ENCODE measurements around the gene SNX13.

The SNX13 gene

GRCh38 chr7:17940302-17940883, at the start of gene SNX13:
Gene SNX13 (minus strand): TSS chr7:17940494. CDS start chr7:17940295, 199 bp downstream.
- peak; percentile 83 to 85 for DNase-seq

DNA sequence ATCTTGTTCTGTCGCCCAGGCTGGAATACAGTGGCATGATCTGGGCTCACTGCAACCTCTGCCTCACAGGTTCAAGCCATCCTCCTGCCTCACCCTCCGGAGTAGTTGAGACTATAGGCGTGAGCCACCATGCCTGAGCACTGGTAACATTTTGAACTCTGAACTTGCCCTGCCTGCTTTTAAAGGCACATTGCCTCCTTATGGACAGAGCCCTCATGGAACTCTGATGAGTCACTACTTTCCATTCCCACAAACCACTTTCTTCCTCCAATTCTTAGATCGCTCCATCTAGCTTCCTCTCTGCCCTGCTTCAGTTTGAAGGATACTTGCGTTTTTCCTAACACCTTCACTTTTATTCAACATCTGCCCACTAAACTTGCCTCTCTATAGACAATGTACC, 49.3 kb upstream of the SNX13 start:
- DNase-seq = no peak

GRCh38 chr7:17988858-17989257, 48.6 kb upstream of the SNX13 start:
- DNase-seq = no peak

- DNase-seq = no peak
Measured at GRCh38 chr7:17988141-17988540, 47.8 kb upstream of the SNX13 start.

- DNase-seq = no peak
Measured at GRCh38 chr7:17986851-17987250, 46.6 kb upstream of the SNX13 start.

DNA sequence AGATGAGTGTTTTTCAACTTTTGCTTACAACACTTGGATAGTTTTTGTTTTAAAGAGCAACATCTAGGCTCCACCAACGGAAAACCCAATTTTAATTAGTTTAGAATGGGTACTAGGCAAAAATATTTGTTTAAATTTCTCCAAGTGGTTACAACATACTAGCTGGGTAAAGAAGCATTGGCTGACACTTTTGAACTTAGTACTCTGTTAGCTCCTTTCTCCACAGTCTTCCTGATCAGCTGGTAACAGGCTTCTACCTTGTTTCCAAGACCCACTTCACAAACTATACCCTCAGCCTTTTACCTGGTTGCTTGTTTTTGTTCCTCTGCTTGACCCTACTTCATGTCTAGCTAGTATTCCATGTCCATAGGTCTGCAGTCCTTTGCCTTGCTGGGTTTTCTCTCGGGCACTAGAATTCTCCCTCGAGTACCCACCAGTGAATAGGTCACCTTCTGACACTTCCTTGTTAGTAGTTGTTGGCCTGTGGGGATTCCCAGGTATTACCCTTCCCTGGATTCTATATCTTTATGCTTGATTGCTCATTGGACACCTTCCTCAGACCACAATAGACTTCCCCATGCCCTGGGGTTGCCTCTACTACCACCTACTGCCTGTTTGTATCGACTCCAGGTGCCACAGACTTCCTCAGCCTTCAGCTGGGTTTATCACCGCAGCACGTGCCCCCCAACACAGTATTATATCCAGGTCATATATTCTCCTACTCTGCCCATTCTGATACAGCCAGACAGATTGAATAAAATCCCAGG, 45.4 kb upstream of the SNX13 start:
- no peak for DNase-seq

- no peak for DNase-seq
Measured at GRCh38 chr7:17984288-17984687, 44.0 kb upstream of the SNX13 start.

- DNase-seq = no peak
Measured at GRCh38 chr7:17983221-17984062, 43.1 kb upstream of the SNX13 start.

- no peak for DNase-seq
Measured at GRCh38 chr7:17976952-17977351, 36.7 kb upstream of the SNX13 start.

GRCh38 chr7:17971411-17971810, 31.1 kb upstream of the SNX13 start:
- no peak for DNase-seq

DNA sequence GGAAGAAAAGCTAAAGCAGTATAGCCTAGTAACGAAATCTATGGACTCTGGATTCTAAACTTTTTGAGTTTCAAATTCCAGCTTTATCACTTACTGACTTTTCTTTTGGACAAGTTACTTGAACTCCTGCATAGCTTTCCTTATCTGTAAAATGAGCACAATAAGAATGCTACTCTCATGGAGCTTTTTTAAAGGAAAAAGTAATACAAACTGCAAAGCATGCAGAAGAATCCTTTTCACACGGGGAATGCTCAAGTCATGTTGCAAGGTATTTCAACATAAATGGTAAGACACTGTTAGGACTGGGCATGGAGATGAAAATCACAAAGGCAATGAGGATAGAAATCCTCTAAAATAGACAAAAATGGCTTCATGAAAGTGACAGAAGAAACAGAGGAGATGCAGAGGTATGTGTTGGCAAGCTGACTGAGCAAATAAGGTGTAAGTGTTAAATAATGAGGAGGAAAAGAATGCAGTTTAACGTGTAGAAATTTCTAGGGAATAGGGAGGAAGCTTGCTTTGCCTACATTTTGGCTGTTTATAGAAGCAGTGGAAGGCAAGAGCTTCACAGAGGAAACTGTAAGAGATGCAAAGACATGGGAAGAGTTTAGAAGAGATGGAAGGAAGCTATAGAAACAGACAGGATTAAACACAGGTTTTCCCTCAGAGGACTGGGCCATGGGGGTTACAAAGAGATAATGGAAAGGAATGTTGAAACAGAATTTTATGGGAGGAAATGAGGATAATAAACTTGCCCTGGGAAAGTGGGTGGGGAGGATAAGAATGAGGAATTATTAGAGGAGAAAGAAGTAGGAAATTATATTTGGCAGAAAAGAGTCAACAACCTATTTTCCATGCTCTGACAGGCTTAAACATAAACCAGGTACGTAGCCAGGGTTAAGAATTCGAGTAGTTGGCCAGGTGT, 28.8 kb upstream of the SNX13 start:
- DNase-seq = no peak

DNA sequence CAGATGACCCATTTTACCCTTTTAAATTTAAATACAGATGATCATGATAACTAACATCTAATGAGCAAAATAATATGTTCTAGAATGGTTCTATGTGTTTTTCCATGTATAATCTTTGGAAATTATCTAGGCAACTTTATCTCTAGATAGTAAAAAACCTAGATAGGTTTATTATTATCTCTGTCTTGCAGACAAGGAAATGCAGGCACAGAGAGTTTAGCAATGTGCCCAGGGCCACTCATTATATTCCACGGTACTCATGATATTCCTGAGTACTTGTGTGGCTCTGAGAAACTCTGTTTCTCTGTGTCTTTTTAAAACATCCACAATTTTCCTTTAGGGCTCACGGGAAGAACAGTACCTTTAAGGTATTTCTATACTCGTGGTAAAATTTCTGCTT, 26.4 kb upstream of the SNX13 start:
- no peak for DNase-seq

- no peak for DNase-seq
Measured at GRCh38 chr7:17965603-17966002, 25.3 kb upstream of the SNX13 start.

DNA sequence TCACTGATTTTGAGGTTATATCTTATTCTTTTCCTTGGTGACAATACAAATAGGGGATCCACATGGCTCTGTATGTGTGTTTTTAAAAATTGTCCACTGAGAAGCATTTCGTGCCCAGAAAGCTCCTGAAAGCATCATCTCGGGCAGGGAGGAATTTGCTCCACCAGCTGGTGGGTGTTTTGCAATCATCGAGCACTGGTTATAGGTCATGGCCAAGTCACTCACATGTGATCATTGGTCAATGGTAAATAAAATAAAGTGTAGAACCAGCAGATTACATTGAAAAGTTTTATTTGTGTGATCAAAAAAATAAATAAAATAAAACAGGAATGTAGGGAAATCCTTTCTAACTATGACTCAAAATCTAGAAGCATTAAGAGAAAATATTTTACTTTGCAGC, 23.0 kb upstream of the SNX13 start:
- DNase-seq = no peak

GRCh38 chr7:17962652-17963051, 22.4 kb upstream of the SNX13 start:
- DNase-seq = no peak

GRCh38 chr7:17957871-17958270, 17.6 kb upstream of the SNX13 start:
- DNase-seq = no peak

DNA sequence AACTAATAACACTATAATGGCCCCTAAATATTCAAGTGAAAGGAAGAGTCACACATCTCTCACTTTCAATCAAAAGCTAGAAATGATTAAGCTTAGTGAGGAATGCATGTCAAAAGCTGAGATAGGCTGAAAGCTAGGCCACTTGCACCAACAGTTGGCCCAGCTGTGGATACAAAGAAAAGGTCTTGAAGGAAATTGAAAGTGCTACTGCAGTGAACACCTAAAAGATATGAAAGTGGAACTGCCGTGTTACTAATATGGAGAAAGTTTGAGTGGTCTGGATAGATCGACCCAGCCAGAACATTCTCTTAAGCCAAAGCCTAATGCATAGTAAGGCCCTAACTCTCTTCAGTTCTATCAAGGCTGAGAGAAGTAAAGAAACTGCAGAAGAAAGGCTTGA, 12.1 kb upstream of the SNX13 start:
- no peak for DNase-seq

GRCh38 chr7:17951742-17952254, 11.5 kb upstream of the SNX13 start:
- DNase-seq = no peak

DNA sequence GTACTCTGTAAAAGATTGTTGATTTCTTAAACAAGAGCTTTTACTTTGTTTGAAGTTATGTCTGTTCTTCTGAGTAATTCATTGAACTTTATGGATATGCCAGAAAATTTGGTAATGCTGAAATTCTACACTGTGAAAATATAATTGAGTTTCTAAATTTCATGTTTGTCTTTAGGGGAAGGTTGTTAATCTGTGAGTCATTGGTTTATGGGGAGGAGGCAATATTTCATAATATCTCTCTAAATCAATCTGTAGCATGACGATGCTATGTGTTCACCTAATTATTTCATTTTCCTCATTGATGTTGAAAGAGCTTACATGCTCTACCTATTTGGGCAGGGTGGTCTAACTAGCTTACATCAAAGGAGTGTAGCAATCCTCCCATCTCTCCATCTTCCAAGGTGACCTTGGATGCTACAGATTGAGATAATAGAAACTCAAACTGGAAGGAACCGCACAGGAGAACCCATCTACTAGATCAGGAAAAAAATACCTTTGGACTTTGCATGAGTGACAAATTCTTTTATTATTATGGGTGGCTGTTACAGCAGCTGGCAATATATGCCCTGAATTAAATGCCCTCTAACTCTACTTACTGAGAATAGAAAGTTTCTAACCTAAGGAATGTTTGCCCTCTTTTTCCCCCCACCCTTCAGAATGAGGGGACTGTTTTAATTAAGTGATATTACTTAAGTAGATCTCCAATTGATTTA, 8.4 kb upstream of the SNX13 start:
- DNase-seq = no peak

DNA sequence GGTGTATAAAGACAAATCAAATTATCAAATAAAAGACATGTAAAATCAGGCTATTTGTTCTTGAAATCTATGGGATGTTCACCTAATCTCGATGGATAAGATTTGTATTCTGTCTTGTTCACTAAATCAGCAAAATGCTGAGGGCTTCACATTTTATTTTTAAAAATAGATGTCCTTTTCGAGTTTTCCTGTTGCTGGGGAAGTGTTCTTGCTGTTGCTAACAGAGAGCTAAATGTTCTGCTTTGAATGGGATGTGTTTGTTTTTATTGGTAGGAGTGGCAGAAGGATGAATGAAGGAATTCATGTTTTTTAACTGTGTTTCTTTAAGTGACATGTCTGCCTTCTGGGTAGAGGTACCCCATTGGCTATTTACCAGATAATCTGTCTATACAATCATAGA, 7.3 kb upstream of the SNX13 start:
- no peak for DNase-seq

- DNase-seq = no peak
Measured at GRCh38 chr7:17946591-17946990, 6.3 kb upstream of the SNX13 start.

GRCh38 chr7:17944720-17945119, 4.4 kb upstream of the SNX13 start:
- DNase-seq = no peak

All from activated CD4-positive, alpha-beta T cell treated with anti-CD3 and anti-CD28 coated beads, Interleukin-2, amount 50 U/mL, for 4 hours (primary cell).